Raji (cell line): ENCODE measurements around the gene RNF13.

Experiments
- POLR2A ChIP-seq: IDR thresholded peaks from 2 replicates; pipeline ENCODE4 v1.6.1; 2011; ENCODE audit warnings: low read depth, low read length, control low read depth; ENCODE audit not compliant: insufficient read depth

Gene RNF13

GRCh38 chr3:149902498-149903139, 89.6 kb downstream of the RNF13 start:
- no peak for TF ChIP-seq POLR2A

GRCh38 chr3:149906036-149906435, 93.0 kb downstream of the RNF13 start:
- TF ChIP-seq POLR2A: no peak

- TF ChIP-seq POLR2A: no peak
Measured at GRCh38 chr3:149908424-149908957, 95.5 kb downstream of the RNF13 start.

GRCh38 chr3:149909923-149910322, 96.9 kb downstream of the RNF13 start:
- TF ChIP-seq POLR2A: no peak

GRCh38 chr3:149917124-149917667, 104.2 kb downstream of the RNF13 start:
- no peak for TF ChIP-seq POLR2A

- no peak for TF ChIP-seq POLR2A
Measured at GRCh38 chr3:149919509-149919908, 106.5 kb downstream of the RNF13 start.

GRCh38 chr3:149920119-149920518, 107.1 kb downstream of the RNF13 start:
- TF ChIP-seq POLR2A: no peak

GRCh38 chr3:149933008-149933407, 120.0 kb downstream of the RNF13 start:
- no peak for TF ChIP-seq POLR2A

GRCh38 chr3:149933858-149934257, 120.8 kb downstream of the RNF13 start:
- TF ChIP-seq POLR2A: no peak

GRCh38 chr3:149934524-149934923, 121.5 kb downstream of the RNF13 start:
- no peak for TF ChIP-seq POLR2A

- TF ChIP-seq POLR2A: no peak
Measured at GRCh38 chr3:149936812-149937230, 123.8 kb downstream of the RNF13 start.

GRCh38 chr3:149941186-149941585, 128.2 kb downstream of the RNF13 start:
- no peak for TF ChIP-seq POLR2A

- no peak for TF ChIP-seq POLR2A
Measured at GRCh38 chr3:149941946-149942345, 128.9 kb downstream of the RNF13 start.

- TF ChIP-seq POLR2A: no peak
Measured at GRCh38 chr3:149942409-149942808, 129.4 kb downstream of the RNF13 start.

GRCh38 chr3:149947231-149947630, 134.2 kb downstream of the RNF13 start:
- no peak for TF ChIP-seq POLR2A

GRCh38 chr3:149949181-149949580, 136.2 kb downstream of the RNF13 start:
- TF ChIP-seq POLR2A: no peak

GRCh38 chr3:149954812-149955211, 141.8 kb downstream of the RNF13 start:
- TF ChIP-seq POLR2A: no peak

- TF ChIP-seq POLR2A: no peak
Measured at GRCh38 chr3:149955449-149955848, 142.4 kb downstream of the RNF13 start.
